C1 segment of cervical spinal cord (tissue), 14 donors: Measurements from ENCODE around the gene LIN54.
"Not testable (repeated sequence)": the region's sequence is repeated elsewhere in the genome, so short reads cannot be mapped to it uniquely, and the experiment has no call there.

Experiments used
- DNase-seq, 14 donors: peaks; one replicate each; lab custom pipeline; 2025; lab: John Stamatoyannopoulos, UW

Gene LIN54

GRCh38 chr4:83010522-83011318 lies at the start of gene LIN54:
LIN54 (minus strand) TSS chr4:83010823; CDS start chr4:82984844, 25,979 bp downstream.
- DNase-seq: peak; percentile 8 to 77 (median 58)

DNA sequence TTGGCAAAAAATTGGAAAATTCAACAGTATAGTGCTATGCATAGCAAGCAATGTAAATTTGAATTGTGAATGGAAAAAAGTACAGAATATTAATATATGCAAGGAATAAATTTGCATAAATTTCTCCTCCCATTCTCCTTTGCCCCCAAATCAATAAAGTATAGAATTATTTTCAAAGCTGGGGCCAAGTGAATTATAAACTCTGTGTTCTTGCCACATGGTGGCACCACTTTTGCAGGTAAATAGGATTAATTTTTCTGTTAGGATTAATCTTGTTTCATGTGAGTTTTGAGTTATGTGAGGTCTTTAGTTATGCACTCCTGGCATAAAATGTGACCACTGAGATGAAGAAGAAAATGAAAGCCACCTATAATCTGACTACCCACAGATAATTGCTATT lies 44.3 kb upstream of the LIN54 start:
- no peak for DNase-seq

DNA sequence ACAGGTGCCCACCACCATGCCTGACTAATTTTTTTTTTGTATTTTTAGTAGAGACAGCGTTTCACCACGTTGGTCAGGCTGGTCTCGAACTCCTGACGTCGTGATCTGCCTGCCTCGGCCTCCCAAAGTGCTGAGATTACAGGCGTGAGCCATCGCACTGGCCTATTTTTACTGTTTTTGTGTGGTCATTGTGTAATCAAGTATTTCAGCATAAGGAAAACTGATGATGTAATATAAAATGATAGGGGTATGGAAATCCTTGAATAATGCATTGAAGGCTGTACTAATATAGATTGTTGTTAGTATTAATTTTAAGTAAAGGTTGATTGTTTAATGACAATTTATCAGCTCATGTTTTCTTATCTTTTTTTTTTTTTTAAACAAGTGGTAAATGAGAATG lies 38.2 kb upstream of the LIN54 start:
- not testable (repeated sequence) for DNase-seq

DNA sequence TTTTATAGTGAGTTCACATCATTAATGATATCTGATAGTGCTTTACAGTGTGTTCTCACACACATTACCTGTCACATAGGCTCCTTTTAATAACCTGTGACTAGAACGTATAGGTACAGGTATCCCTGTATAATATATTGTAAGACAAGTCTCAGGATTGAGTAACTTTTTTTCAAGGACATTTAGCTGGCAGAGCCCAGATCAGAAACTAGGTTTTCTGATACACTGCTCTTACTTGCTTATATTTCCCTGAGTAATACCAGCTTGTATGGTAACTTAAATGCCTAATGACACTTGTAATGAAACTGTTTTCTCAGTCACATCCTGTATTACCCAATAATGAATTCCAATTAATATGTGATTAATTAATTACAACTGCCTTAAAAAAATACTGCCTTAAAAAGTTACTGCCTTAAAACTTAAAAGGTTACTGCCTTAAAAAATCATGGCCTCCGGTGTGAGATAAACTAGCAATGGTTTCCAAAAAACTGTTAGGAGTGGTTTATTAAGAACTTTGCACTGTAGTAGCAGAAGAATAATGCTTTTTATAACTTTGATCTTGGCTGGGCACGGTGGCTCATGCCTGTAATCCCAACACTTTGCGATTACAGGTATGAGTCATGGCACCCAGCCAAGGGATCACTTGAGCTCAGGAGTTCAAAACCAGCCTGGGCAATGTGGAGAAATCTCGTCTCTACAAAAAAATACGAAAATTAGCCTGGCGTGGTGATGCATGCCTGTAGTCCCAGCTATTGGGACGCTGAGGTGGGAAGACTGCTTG lies 36.3 kb upstream of the LIN54 start:
- DNase-seq: no peak

DNA sequence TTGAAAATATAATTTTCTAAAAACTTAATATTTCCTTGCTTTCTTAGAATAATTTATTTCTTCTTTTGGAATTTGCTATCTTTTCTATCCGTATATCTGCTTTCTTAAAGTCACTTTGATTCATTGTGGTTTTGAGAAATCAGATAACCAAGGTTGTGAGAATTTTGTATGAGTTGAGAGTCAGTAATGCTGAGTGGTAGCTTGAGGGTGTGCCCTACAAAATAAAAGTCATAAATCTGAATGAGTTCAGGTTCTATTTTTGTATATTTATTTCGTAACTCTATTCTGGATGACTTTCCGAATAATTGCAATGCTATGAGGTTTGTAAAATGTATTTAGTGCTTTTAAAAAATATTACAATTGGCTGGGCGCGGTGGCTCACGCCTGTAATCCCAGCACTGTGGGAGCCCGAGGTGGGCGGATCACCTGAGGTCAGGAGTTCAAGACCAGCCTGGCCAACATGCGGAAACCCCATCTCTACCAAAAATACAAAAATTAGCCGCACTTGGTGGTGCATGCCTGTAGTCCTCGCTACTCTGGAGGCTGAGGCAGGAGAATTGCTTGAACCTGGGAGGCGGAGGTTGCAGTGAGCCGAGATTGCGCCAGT lies 33.3 kb upstream of the LIN54 start:
- DNase-seq: no peak

GRCh38 chr4:83043157-83043556 lies 32.5 kb upstream of the LIN54 start:
- not testable (repeated sequence) for DNase-seq

DNA sequence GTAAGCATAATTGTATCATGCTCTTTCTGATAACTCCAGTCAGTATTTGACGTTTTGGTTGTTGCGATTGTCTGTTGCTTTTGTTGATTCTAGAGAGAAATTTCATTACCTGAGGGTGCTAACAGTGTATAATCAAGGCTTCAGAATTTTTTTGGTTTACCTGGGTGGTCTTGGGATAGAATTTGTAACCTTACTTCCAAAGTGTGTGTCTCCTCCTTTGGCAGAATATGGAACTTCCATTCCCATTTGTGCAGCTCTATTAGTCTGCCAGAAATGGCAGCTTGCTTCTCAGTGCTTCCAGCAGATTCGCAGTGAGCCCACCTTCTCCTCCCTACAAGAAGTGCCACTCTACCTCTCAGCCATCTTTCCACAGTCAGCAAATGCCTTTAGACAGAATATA lies 29.6 kb upstream of the LIN54 start:
- no peak for DNase-seq

DNA sequence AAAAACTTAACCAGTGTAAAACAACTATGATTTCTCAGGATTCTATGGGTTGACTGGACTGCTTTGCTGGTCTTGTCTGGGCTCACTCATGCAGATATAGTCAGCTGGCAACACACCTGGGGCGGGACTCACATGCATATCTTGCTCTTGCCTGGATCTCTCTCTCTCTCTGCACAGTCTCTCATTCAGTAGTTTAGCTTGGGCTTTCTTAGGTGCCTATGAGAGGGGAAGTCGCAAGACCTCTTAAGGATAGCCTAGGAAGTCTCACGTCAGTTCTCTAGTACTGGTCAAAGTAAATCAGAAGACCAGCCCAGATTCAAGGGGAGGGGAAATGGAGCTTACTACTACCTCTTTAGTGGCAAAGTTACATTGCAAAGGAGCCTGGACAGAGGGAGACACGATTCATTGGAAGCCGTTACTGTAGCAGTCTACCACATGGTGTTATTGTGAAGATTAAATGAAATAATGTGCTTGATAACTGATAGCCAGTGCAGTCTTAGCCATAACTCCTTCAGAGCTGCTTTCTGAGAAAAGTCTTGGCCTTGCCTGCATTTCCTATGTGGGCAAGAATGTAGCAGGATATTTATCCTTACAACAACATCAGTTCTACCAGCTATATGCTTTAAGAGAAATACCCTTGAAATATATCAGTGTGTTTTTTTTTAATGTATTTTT lies 26.5 kb upstream of the LIN54 start:
- no peak for DNase-seq

DNA sequence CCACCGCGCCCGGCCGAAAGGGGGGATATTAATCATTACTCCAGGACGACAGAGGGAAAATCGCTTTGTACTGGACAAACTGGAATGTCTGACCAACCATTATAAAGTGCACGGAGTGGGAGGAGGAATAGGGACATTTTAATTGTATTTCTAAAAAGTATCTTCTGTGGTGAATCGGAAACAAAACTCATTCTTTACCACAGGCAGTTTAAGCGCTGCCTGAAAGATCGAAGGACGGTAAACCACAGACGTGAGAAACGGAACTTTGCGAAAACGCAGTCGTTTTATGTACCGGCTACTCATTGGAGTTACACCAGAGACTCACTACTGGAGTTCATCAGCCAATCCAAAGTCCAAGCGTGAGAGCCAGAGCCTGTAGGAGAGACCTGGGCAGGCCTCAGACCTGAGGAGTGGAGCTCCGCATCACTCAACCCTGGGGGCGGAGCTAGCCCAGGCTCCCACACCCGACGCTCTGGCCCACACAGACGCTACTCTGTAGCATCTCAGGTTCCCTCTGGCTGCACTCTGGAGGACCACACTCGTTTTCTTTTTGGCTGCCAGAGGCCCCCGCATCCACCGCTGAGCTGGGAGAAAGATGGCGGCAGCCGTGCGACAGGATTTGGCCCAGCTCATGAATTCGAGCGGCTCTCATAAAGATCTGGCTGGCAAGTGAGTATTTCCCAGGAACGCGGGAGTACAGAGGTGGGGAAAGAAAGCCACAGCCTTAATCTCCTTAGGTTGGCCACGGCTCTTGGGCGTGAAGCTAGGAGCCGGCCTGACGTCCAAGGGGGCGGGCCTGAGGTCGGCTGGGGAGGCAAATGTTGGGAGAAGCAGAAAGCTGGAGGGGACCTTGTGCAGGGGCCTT lies 24.2 kb upstream of the LIN54 start, which contains the start of gene COPS4:
TSS of gene COPS4 (plus strand) at position 554 of the 865 bp plus-strand sequence. CDS start at position 596, 42 bp downstream.
- DNase-seq: peak; percentile 73 to 99 (median 94)

DNA sequence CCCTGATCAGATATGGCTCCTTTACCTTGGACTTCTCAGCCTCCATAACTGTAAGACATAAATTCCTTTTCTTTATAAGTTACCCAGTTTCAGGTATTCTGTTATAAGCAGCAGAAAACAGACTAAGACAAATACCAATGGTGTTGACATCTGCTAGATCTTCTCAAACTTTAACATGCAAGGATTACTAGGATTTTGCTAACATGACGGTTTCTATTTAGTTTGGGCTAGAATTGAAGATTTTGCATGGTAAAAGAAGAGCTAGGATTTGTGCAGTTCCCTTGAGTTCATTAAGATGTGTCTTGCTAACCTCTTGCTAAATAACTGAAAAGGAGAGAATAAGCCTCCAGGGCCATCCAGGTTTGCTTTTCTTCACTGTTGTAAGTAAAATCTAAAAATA lies 19.1 kb upstream of the LIN54 start:
- DNase-seq: no peak

DNA sequence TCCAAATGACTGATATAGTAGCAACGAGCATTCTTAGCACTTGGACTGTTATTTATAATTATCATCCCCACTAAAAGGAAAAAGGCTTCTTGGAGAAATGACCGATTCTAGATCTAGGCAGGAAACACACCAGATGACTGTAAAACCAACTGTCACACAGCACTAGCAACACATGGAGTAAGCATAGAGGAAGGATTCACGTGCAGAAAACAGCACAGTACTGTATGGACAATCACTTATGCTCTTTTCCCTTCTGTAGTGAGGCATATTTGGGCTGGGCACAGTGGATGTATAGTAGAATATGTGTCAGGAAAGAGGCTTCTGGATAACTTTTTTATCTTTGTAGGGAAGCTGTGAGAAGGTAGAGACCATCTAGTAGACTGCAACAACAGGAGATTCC lies 18.4 kb upstream of the LIN54 start:
- no peak for DNase-seq

DNA sequence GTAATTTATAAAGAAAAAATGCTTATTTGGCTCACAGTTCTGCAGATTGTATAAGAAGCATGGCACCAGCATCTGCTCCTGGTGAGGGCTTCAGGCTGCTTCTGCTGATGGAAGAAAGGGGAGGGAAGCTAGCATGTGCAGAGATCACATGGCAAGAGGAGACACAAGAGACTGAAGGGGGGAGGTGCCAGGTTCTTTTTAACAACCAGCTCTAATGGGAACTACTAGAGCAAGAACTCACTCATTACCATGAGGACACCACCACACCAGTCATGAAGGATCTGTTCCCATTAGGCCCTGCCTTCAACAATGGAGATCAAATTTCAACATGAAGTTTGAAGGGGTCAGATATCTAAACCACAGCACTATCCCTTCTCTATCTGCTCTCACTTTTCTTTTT lies 14.9 kb upstream of the LIN54 start:
- DNase-seq: no peak

DNA sequence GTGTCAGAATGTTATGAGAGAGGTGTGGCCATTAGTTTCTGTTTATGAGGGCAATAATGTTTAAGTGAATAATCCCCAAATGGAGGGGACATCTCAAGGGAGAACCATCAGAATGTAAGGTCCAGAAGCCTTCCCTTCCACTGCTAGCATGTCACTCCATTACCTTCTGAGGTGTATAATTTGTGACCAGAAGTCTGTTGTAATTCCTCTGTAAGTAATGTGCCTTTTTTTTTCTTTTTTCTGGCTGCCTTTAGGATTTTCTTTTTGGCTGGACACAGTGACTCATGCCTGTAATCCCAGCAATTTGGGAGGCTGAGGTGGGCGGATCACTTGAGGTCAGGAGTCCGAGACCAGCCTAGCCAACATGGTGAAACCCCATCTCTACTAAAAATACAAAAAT lies 13.6 kb upstream of the LIN54 start:
- no peak for DNase-seq

DNA sequence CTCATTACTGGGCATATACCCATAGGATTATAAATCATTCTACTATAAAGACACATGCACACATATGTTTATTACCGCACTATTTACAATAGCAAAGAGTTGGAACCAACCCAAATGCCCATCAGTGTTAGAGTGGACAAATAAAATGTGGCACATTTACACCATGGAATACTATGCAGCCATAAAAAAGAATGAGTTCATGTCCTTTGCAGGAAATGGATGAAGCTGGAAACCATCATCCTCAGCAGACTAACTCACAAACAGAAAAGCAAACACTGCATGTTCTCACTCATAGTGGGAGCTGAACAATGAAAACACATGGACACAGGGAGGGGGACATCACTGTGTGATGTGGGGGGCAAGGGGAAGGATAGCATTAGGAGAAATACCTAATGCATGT lies 13.0 kb upstream of the LIN54 start:
- not testable (repeated sequence) for DNase-seq

DNA sequence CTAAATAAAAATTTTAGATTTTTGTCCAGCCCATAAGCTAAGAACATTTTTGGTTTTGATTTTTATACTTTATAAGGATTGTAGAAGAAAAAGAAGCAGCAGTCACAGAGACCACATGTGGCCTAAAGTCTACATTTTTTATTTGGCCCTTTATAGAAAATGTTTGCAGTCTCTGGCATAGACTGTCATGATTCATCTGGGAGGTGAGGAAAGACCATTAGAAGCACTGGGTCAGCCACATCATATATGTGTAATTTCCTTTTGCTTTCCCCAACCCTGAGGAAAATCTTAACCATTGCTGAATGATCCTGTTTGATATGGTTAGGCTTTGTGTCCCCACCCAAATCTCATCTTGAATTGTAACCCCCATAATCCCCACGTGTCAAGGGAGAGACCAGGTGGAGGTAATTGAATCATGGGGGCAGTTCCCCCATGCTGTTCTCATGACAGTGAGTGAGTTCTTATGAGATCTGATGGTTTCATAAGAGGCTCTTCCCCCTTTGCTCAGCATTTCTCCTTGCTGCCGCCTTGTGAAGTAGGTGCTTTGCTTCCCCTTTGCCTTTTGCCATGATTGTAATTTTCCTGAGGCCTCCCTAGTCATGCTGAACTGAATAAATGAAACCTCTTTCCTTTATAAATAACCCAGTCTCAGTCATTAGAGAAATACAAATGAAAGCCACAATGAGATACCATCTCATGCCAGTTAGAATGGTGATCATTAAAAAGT lies 12.3 kb upstream of the LIN54 start:
- DNase-seq: no peak

DNA sequence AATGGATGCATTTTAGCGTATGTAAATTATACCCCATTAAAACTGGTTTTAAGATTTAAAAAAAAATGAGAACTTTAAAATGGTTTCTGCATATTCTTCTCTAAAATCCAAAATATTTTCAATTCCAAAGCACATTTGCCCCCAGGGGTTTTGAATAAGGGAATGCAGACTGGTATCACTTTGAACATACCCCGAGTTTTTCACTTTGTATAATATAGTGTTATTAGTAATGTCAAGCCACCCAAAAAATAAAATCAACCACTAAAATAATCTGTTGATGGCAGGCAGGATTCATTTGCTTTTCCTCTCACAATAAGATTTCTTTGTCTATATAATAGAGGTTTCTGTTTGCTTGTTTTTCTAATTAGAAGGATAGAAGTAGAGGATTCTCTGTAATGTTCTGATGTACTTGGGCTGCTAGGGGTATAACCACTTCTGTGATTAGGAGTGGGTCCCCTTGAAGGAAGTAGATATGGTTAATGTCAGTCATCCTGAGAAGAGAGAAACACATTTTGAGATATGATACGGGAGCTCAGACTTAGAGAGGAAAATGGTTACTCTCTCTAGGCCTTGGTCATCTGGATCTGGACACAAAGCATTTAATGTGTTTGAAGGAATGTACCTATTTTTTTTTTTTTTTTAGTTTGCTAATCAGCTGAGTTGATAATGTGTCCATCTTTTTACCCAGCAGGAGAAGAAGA lies 9.3 kb upstream of the LIN54 start:
- DNase-seq: no peak

DNA sequence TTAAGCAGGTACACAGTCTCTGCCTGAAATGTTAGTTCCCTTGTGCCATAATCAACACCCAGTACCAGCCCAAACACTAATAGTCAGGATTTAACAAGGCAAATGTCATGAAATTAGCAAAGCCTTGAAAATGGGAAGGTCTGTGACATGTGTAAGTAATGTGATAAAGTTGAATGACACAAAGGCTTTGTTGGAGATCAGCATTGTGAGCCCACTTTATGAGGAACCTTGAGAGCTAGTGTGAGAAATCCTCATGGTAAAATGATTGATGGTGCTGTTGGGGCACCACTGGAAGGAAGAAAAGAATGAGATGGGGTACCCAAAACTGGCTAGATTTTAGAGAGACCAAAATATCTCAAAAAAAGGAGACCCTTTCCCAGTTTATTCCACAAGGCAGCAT lies 3.3 kb upstream of the LIN54 start:
- peak in 1 of 14 donors; percentile 20 for DNase-seq

- DNase-seq: peak in 1 of 14 donors; percentile 29
These were observed 2.8 kb upstream of the LIN54 start for GRCh38 chr4:83013420-83013867.

DNA sequence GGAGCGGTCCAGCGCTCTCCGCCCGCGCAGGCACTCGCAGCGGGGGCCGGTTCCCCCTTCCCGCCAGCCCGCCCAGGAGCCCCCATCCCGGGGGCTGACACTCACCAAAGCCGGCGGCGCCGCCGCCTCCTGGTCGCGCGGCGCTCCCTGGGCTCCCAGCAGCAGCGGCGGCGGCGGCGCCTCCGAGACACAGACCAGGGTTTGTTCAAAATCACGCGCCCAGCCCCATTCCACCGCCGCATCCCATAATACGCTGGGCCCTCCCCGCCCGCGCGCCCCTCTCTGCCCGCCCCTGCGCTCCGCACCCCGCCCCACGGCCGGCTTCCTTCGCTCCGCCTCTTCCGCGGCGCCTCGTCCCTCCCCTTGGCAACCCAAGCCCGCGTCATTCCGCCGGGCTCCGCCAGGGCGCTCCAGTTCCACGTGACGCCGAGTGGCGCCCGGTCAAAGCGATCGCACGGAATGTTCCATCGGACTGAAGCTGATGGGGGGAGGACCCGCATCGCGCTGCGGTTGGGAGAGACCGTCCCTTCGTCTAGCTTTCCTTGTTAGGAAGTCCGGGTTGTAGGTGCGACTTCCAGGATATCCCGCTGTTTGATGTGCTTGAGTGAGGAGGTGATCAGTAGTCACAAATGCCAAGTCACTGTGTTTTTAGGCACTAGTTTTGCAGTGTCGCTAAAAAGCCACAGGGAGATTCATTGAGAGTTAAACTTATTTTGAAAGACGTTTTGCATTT lies 2.2 kb upstream of the LIN54 start:
- peak; percentile 87 to 99 (median 98) for DNase-seq
